PC-9 (cell line): ENCODE measurements around the gene SIDT1. TPM values are rescaled to one million over a fixed set of nuclear protein-coding genes. Genes with fewer than 3 reads are reported as not detected.
A peak's percentile ranks its signal among the peaks of the same experiment; 100 is the strongest.

Experiments
- Bru-seq: library from RNA; stranded (reverse); fragments of 400-500 nt; gene quantifications from one replicate; lab custom pipeline; 2021; lab: Mats Ljungman, UMichigan
- BruChase-seq, 2 experiments: library from RNA; stranded (reverse); fragments of 400-500 nt; gene quantifications; one replicate each; lab custom pipeline; 2021; lab: Mats Ljungman, UMichigan
- BruUV-seq: library from RNA; stranded (reverse); fragments of 400-500 nt; replicated peaks from 2 replicates; lab custom pipeline; 2021; lab: Mats Ljungman, UMichigan
- CTCF ChIA-PET: fragments of 300-600 bp; sonication (Branson Sonifier 250); formaldehyde crosslinking; loops from one replicate; lab custom pipeline; 2022; ENCODE audit warnings: antibody characterized with exemption; lab: Charles Lee
- POLR2A ChIA-PET: fragments of 300-600 bp; sonication (Branson Sonifier 250); formaldehyde crosslinking; loops from one replicate; lab custom pipeline; 2022; ENCODE audit warnings: antibody characterized with exemption; ENCODE audit not compliant: unreplicated experiment; lab: Charles Lee
- DNase-seq, 2 experiments: peaks; one replicate each; pipeline versions ENCODE4 v3.0.0 to v3.0.0-alpha.2; 2015 to 2022; ENCODE audit warnings: mixed read lengths in 1 of 2
- H2AFZ ChIP-seq: fragments of 200-600 bp; sonication (generic); 2 replicates; pipeline ENCODE4 v1.8.1; 2017; ENCODE audit warnings: antibody characterized with exemption
- H3F3A ChIP-seq: fragments of 200-600 bp; sonication (generic); 2 replicates; pipeline ENCODE4 v1.8.1; 2017; ENCODE audit warnings: antibody characterized with exemption, mild to moderate bottlenecking, low read depth; ENCODE audit not compliant: insufficient read depth
- H3K27ac ChIP-seq: fragments of 200-600 bp; sonication (generic); 2 replicates; pipeline ENCODE4 v1.6.1; 2016; ENCODE audit warnings: mixed run types
- H3K27me3 ChIP-seq: fragments of 200-600 bp; sonication (generic); 2 replicates; pipeline ENCODE4 v1.6.1; 2016; ENCODE audit warnings: low read depth, mixed run types; ENCODE audit not compliant: insufficient read depth
- H3K36me3 ChIP-seq: fragments of 200-600 bp; sonication (generic); 2 replicates; pipeline ENCODE4 v1.6.1; 2016; ENCODE audit warnings: low read depth, mixed run types
- H3K4me1 ChIP-seq: fragments of 200-600 bp; sonication (generic); replicated peaks from 2 replicates; pipeline ENCODE4 v1.6.1; 2016; ENCODE audit warnings: mixed run types; ENCODE audit not compliant: insufficient read depth
- H3K4me2 ChIP-seq: fragments of 200-600 bp; sonication (generic); 2 replicates; pipeline ENCODE4 v1.6.1; 2017; ENCODE audit warnings: mixed run types
- H3K4me3 ChIP-seq: fragments of 200-600 bp; sonication (generic); 2 replicates; pipeline ENCODE4 v1.6.1; 2016; ENCODE audit warnings: mixed run types
- H3K79me2 ChIP-seq: fragments of 200-600 bp; sonication (generic); 2 replicates; pipeline ENCODE4 v1.6.1; 2017; ENCODE audit warnings: low read depth, mixed run types
- H3K9me2 ChIP-seq: fragments of 200-600 bp; sonication (generic); 2 replicates; pipeline ENCODE4 v1.8.1; 2017; ENCODE audit warnings: mild to moderate bottlenecking; ENCODE audit not compliant: insufficient read depth
- H3K9me3 ChIP-seq: fragments of 200-600 bp; sonication (generic); 2 replicates; pipeline ENCODE4 v1.8.1; 2016; ENCODE audit warnings: low read depth; ENCODE audit not compliant: insufficient read depth
- H4K20me1 ChIP-seq: fragments of 200-600 bp; sonication (generic); 2 replicates; pipeline ENCODE4 v1.8.1; 2017; ENCODE audit not compliant: insufficient read depth
- EZH2 ChIP-seq: fragments of 200-600 bp; sonication (generic); IDR thresholded peaks from 2 replicates; pipeline ENCODE4 v1.8.0; 2017; ENCODE audit warnings: antibody characterized with exemption, low read depth
- intact Hi-C: fragments of 100-400 bp; cut with micrococcal nuclease; formaldehyde crosslinking; loops from one replicate; pipeline ENCODE4 v1.10.0; 2022; ENCODE audit not compliant: unreplicated experiment
- long read RNA-seq: library from polyadenylated mRNA; stranded (forward); transcript quantifications from one replicate; pipeline ENCODE4 v2.0.0, GENCODE V29; 2022
- total RNA-seq: library from RNA; stranded (reverse); gene quantifications from 2 replicates; pipeline ENCODE4 v1.2.3, GENCODE V29; 2021
- TF ChIP-seq, protein P1 (sequence below): fragments of 200-600 bp; sonication (generic); conservative IDR thresholded peaks from 2 replicates; pipeline ENCODE4 v1.6.1; 2017; ENCODE audit warnings: mixed run types, antibody characterized with exemption, mild to moderate bottlenecking, moderate library complexity

The SIDT1 gene
- total RNA-seq (1.2 and 3.3 TPM in 2 replicates), Bru-seq, nascent RNA (percentile 32 among the genes with signal in this experiment), BruChase-seq, experiment 1, labeled RNA remaining after a 2-hour chase (percentile 36 among the genes with signal in this experiment), BruChase-seq, experiment 2, labeled RNA remaining after a 6-hour chase (percentile 22 among the genes with signal in this experiment)
- long read RNA-seq, partial matches to known transcripts: 0 of 1 reads
- long read RNA-seq, other reads (novel, unspliced or antisense): 1 of 1 reads

DNA sequence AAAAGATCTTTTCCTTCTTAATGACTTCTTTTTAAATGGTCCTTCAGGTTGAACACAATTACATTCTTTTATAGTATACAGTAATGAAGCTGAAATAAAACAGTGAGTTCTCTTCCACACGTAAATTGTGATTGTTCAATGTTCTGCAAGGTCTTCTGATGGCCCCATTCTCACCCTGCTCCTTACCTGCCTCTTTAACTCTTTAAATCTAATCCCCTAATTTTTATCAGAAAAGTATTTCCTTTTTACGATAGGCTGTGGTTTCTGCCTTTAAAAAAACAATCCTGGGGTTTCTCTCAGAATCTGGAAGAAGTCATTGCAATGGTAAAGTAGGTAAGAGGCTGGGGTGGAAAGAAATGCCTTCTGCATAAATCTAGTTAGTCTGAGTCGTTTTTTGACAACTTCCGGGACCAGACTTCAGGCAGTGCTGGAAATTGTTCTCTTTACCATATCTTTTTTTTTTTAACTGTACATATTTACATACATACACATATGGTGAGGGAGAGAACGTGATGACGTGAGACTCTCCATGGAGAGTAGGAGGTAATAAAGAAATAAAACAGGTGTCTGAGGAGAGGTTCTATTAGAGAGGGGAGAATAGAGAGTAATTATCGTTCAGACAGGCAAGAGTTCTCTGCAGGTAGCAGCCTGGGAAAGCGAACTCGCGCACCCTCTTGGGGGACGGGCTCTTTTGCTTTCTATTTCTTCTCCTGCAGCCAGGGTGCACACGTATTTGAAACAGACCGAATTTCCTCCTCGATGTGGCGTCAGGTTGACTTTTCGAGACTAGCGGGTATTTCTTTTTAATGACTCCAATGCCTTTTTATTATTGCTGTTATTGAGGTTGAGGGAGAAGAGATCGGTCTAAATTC, at the start of gene SIDT1:
SIDT1 (plus strand) TSS at position 730 of the 872 bp plus-strand sequence. CDS start 467 bp downstream, outside the sequence.
- POLR2A ChIA-PET: no interaction called here

DNA sequence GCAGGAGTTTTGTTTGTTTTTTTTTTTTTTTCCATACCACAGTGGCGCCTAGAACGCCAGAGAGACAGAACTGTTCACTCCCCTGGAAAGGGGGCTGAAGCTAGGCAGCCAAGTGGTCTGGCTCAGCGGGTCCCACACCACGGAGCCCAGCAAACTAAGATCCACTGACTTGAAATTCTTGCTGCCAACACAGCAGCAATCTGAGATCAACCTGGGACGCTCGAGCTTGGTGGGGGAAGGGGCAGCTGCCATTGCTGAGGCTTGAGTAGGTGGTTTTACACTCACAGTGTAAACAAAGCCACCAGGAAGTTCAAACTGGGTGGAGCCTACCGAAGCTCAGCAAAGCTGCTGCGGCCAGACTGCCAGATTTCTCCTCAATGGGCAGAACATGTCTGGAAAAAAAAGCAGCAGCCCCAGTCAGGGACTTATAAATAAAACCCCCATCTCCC, 47.2 kb upstream of the SIDT1 start:
- no peaks in the 10 kb centered on the region for H3K9me3 ChIP-seq
- no peaks in the 10 kb centered on the region for H3F3A ChIP-seq
- no peak overlapping the region for H2AFZ ChIP-seq
- H3K36me3 ChIP-seq: peaks cover 18% of the 10 kb centered on the region
- no peaks in the 10 kb centered on the region for H3K79me2 ChIP-seq
- no peaks in the 10 kb centered on the region for H3K27me3 ChIP-seq
- ChIA-PET CTCF (no interaction called here), POLR2A (interaction anchor here (0.7 kb wide), 1 partner anchor 51 kb away, joined by 4 read pairs; no protein-coding TSS in a partner anchor)
- H3K4me2 ChIP-seq: no peak overlapping the region
- no peaks in the 10 kb centered on the region for H3K9me2 ChIP-seq
- no peak overlapping the region for H3K4me3 ChIP-seq
- H3K27ac ChIP-seq: no peak overlapping the region
- no peaks in the 10 kb centered on the region for H4K20me1 ChIP-seq
- TF ChIP-seq EZH2: no peak
- TF ChIP-seq, protein P1, sequence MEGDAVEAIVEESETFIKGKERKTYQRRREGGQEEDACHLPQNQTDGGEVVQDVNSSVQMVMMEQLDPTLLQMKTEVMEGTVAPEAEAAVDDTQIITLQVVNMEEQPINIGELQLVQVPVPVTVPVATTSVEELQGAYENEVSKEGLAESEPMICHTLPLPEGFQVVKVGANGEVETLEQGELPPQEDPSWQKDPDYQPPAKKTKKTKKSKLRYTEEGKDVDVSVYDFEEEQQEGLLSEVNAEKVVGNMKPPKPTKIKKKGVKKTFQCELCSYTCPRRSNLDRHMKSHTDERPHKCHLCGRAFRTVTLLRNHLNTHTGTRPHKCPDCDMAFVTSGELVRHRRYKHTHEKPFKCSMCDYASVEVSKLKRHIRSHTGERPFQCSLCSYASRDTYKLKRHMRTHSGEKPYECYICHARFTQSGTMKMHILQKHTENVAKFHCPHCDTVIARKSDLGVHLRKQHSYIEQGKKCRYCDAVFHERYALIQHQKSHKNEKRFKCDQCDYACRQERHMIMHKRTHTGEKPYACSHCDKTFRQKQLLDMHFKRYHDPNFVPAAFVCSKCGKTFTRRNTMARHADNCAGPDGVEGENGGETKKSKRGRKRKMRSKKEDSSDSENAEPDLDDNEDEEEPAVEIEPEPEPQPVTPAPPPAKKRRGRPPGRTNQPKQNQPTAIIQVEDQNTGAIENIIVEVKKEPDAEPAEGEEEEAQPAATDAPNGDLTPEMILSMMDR: no peak
- H3K4me1 ChIP-seq: no peaks in the 10 kb centered on the region
- intact Hi-C loops: no loop called here
- no TSS peak for BruUV-seq
- no peak for DNase-seq

More for the DNA sequence above, at the start of gene SIDT1:
- Histone ChIP-seq H2AFZ (peak within 1 kb of the TSS; percentile 80), H3K27ac (peak within 1 kb of the TSS; percentile 33), H3F3A (peaks cover 16% of the 10 kb centered on the region), H3K27me3 (no peaks in the 10 kb centered on the region), H3K9me2 (no peaks in the 10 kb centered on the region), H4K20me1 (no peaks in the 10 kb centered on the region), H3K4me3 (peak within 1 kb of the TSS; percentile 64), H3K36me3 (no peaks in the 10 kb centered on the region), H3K4me1 (peaks cover 32% of the 10 kb centered on the region), H3K9me3 (no peaks in the 10 kb centered on the region), H3K4me2 (peak within 1 kb of the TSS; percentile 87), H3K79me2 (no peaks in the 10 kb centered on the region)
- intact Hi-C loops: loop anchor here (1.0 kb wide), 1 partner anchor 17 kb away; the partner anchor contains the start of gene SPICE1
- no TSS peak for BruUV-seq
- no peak for TF ChIP-seq EZH2
- TF ChIP-seq, protein P1: no peak
- peak; percentile 54 to 55 for DNase-seq
- CTCF ChIA-PET: no interaction called here

DNA sequence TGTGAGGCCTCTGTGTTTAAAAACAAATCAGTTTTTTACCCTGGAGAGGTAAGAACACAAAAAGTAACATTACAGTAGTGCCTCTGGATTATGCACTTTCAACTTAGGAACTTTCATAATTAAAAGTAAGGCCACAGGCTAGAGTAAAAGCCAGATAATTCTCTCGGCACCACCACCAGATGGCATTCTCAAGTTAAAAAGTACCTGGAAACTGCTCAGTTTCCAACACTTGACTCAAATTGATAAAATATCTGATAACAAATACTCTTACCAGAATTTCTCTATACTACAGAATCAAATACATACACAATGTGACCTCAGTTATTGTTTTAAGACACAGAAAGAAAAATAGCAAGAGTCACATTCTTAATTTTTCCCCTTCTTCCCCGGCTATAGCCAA, 37.3 kb upstream of the SIDT1 start:
- TF ChIP-seq, protein P1: peak; percentile 69
- TF ChIP-seq EZH2: no peak
- H4K20me1 ChIP-seq: no peaks in the 10 kb centered on the region
- H3K4me2 ChIP-seq: no peak overlapping the region
- no peak overlapping the region for H2AFZ ChIP-seq
- 0 out of 2 replicates have a peak, but pooled peaks cover under 1% of the 10 kb centered on the region for H3K9me2 ChIP-seq
- no TSS peak for BruUV-seq
- peaks cover 7% of the 10 kb centered on the region for H3K4me1 ChIP-seq
- H3F3A ChIP-seq: peaks cover 14% of the 10 kb centered on the region; the same call in 1 of the 2 replicates
- DNase-seq: peak; percentile 12 to 46
- no peaks in the 10 kb centered on the region for H3K9me3 ChIP-seq
- ChIA-PET POLR2A (no interaction called here), CTCF (interaction anchor here (0.7 to 1.6 kb wide), 3 partner anchors 19 to 130 kb away, joined by 3 read pairs; partner anchors contain the start of gene SPICE1)
- H3K27me3 ChIP-seq: no peaks in the 10 kb centered on the region
- intact Hi-C loops: loop anchor here (1.0 to 10.0 kb wide), 6 partner anchors 42 to 418 kb away; partner anchors contain the start of gene USF3
- H3K36me3 ChIP-seq: 0 out of 2 replicates have a peak, but pooled peaks cover 22% of the 10 kb centered on the region
- no peak overlapping the region; the same call in 1 of the 2 replicates for H3K27ac ChIP-seq
- no peaks in the 10 kb centered on the region for H3K79me2 ChIP-seq
- no peak overlapping the region for H3K4me3 ChIP-seq
